B cell (primary cell): ENCODE data around the gene SIRT3. TPM values are rescaled to one million over a fixed set of nuclear protein-coding genes. Genes with fewer than 3 reads are reported as not detected.

ENCODE experiments used
- ATAC-seq: fragments of 200-7000 bp; cut with Tn5 transposase; one replicate; pipeline ENCODE4 v1.10.0; 2021; ENCODE audit warnings: low read depth, mild to moderate bottlenecking, moderate number of reproducible peaks, moderate library complexity
- CTCF ChIA-PET: fragments of 350-600 bp; sonication (Branson Sonifier 250); formaldehyde crosslinking; loops from one replicate; lab custom pipeline; 2021; ENCODE audit warnings: antibody characterized with exemption, inconsistent platforms; lab: Charles Lee
- POLR2A ChIA-PET: fragments of 350-600 bp; sonication (Branson Sonifier 250); formaldehyde crosslinking; loops from one replicate; lab custom pipeline; 2021; ENCODE audit warnings: antibody characterized with exemption; lab: Charles Lee
- DNase-seq: peaks from one replicate; pipeline ENCODE4 v3.0.0; 2013
- H2AFZ ChIP-seq: 2 replicates; pipeline ENCODE4 v1.6.1; 2012; ENCODE audit warnings: mild to moderate bottlenecking, low read depth, low read length; ENCODE audit not compliant: insufficient read depth, poor library complexity, severe bottlenecking
- H3K27ac ChIP-seq, 2 donors: 1 replicate in 1 of 2; 2 replicates in 1 of 2; pipeline ENCODE4 v1.5.1; 2012 to 2013; ENCODE audit warnings: low read length in 2 of 2, mild to moderate bottlenecking in 2 of 2, moderate library complexity in 1 of 2
- H3K27me3 ChIP-seq, 4 experiments: fragments of 200-600 bp in 1 of 4; sonication (generic) in 1 of 4; replicated peaks in 1 of 4; 1 replicate in 2 of 4; 2 replicates in 2 of 4; pipeline versions ENCODE4 v1.6.1 to v1.7.0; 2013 to 2016; ENCODE audit warnings: low read length in 3 of 4, mild to moderate bottlenecking in 2 of 4, mixed read lengths in 1 of 4, moderate library complexity in 1 of 4; ENCODE audit not compliant: insufficient read depth in 4 of 4, control insufficient read depth in 3 of 4; ENCODE audit errors: control extremely low read depth in 1 of 4
- H3K36me3 ChIP-seq, 2 experiments: replicated peaks in 1 of 2; 1 replicate in 1 of 2; 2 replicates in 1 of 2; pipeline versions ENCODE4 v1.6.1 to v1.7.1; 2013; ENCODE audit warnings: low read length in 1 of 2; ENCODE audit not compliant: insufficient read depth in 2 of 2, control insufficient read depth in 1 of 2; ENCODE audit errors: control extremely low read depth in 1 of 2, extremely low read depth in 1 of 2
- H3K4me1 ChIP-seq, 2 donors: fragments of 200-600 bp in 1 of 2; sonication (generic) in 1 of 2; 1 replicate in 1 of 2; 2 replicates in 1 of 2; pipeline versions ENCODE4 v1.5.1 to v1.6.1; 2013 to 2017; ENCODE audit warnings: low read length in 2 of 2; ENCODE audit not compliant: control insufficient read depth in 2 of 2, insufficient read depth in 2 of 2
- H3K4me2 ChIP-seq: replicated peaks from 2 replicates; pipeline ENCODE3; 2012; ENCODE audit warnings: mild to moderate bottlenecking, low read depth, low read length; ENCODE audit not compliant: poor library complexity, severe bottlenecking
- H3K4me3 ChIP-seq, 5 experiments: fragments of 200-600 bp in 1 of 5; sonication (generic) in 1 of 5; 1 replicate in 3 of 5; 2 replicates in 2 of 5; pipeline versions ENCODE4 v1.5.1 to v1.7.0; 2011 to 2016; ENCODE audit warnings: low read length in 4 of 5, mild to moderate bottlenecking in 4 of 5, low read depth in 2 of 5, control low read depth in 1 of 5, moderate library complexity in 1 of 5; ENCODE audit not compliant: insufficient read depth in 1 of 5; ENCODE audit errors: control extremely low read depth in 1 of 5, extremely low read depth in 1 of 5
- H3K79me2 ChIP-seq: fragments of 200-600 bp; sonication (generic); one replicate; pipeline ENCODE4 v1.6.0; 2016; ENCODE audit warnings: low read length; ENCODE audit not compliant: control insufficient read depth, insufficient read depth
- H3K9ac ChIP-seq: fragments of 200-600 bp; sonication (generic); 2 replicates; pipeline ENCODE4 v1.6.1; 2017; ENCODE audit warnings: mild to moderate bottlenecking, low read length, moderate library complexity
- H3K9me3 ChIP-seq, 3 donors: one replicate each; pipeline versions ENCODE4 v1.6.1 to v1.7.1; 2013; ENCODE audit warnings: low read length in 2 of 3; ENCODE audit not compliant: control insufficient read depth in 2 of 3, insufficient read depth in 1 of 3; ENCODE audit errors: control extremely low read depth in 1 of 3
- H4K20me1 ChIP-seq: 2 replicates; pipeline ENCODE4 v1.6.0; 2012; ENCODE audit warnings: mild to moderate bottlenecking, low read length; ENCODE audit not compliant: insufficient read depth, control insufficient read depth, poor library complexity, severe bottlenecking
- H3K27ac Mint-ChIP-seq: one replicate; pipeline ENCODE4 v1.8.0; 2021; ENCODE audit warnings: mixed read lengths
- H3K27me3 Mint-ChIP-seq: one replicate; pipeline ENCODE4 v1.8.0; 2021; ENCODE audit warnings: mixed read lengths
- H3K4me1 Mint-ChIP-seq: one replicate; pipeline ENCODE4 v1.8.0; 2021; ENCODE audit warnings: mixed read lengths
- H3K4me3 Mint-ChIP-seq: one replicate; pipeline ENCODE4 v1.8.0; 2021; ENCODE audit warnings: mixed read lengths
- H3K9me3 Mint-ChIP-seq: one replicate; pipeline ENCODE4 v1.8.0; 2022; ENCODE audit warnings: mixed read lengths; ENCODE audit not compliant: insufficient read depth
- CTCF ChIP-seq: fragments of 200-600 bp; IDR thresholded peaks from one replicate; pipeline ENCODE4 v1.8.0; 2022; ENCODE audit warnings: antibody characterized with exemption, mild to moderate bottlenecking
- EZH2 ChIP-seq: IDR thresholded peaks from 2 replicates; pipeline ENCODE4 v1.6.1; 2012; ENCODE audit warnings: borderline replicate concordance, low read depth, mild to moderate bottlenecking, moderate library complexity, low read length; ENCODE audit not compliant: insufficient read depth, poor library complexity, severe bottlenecking
- WGBS: methylation state at CpG from one replicate; pipeline ENCODE4 v1.1.5; 2013; ENCODE audit warnings: missing lambda C conversion rate; ENCODE audit not compliant: insufficient coverage; 5-methylcytosine and 5-hydroxymethylcytosine counted together
- intact Hi-C: fragments of 100-400 bp; cut with micrococcal nuclease; formaldehyde crosslinking; loops from one replicate; pipeline ENCODE4 v1.10.0; 2022
- polyA plus RNA-seq: library from polyadenylated mRNA; depleted of rRNA; stranded (reverse); fragments of >200 nt; gene quantifications from 2 replicates; pipeline ENCODE4 v1.2.3, GENCODE V29; 2012
- total RNA-seq, 2 donors: library from RNA; stranded (reverse); fragments of 120-200 nt in 1 of 2; gene quantifications; 1 replicate in 1 of 2; 2 replicates in 1 of 2; pipeline versions ENCODE4 v1.2.3 to v1.2.4, GENCODE V29; 2013 to 2022

Gene SIRT3
- total and polyA plus RNA-seq, 2 donors (not counting 1 experiment from before 2014, with no cell fraction given), result 22.9 to 27.9 TPM

GRCh38 chr11:255176-255575, 19.0 kb upstream of the SIRT3 start:
- Mint-ChIP-seq H3K27me3 (no peaks in the 10 kb centered on the region), H3K4me3 (no peak overlapping the region), H3K9me3 (no peaks in the 10 kb centered on the region), H3K27ac (no peak overlapping the region), H3K4me1 (peaks cover 31% of the 10 kb centered on the region)
- Histone ChIP-seq H3K4me2 (no peak overlapping the region), H3K27me3 (no peaks in the 10 kb centered on the region), H3K79me2 (no peaks in the 10 kb centered on the region), H3K9ac (no peak overlapping the region), H2AFZ (no peak overlapping the region), H3K4me1 (peaks cover 17 to 27% of the 10 kb centered on the region in 2 donors), H3K4me3 (no peak overlapping the region), H4K20me1 (no peaks in the 10 kb centered on the region), H3K27ac (no peak overlapping the region), H3K9me3 (no peaks in the 10 kb centered on the region), H3K36me3 (peaks cover 0 to 32% of the 10 kb centered on the region in 2 experiments)
- DNase-seq (no peak), ATAC-seq (no peak)
- CTCF ChIA-PET, result interaction anchor here (1.1 to 2.1 kb wide), 3 partner anchors 14 to 57 kb away, joined by 3 to 4 read pairs (median 3); no protein-coding TSS in a partner anchor
- POLR2A ChIA-PET, result interaction anchor here (1.6 kb wide), 1 partner anchor 99 kb away, joined by 3 read pairs; no protein-coding TSS in a partner anchor
- intact Hi-C loops, result no loop called here
- TF ChIP-seq CTCF (no peak), EZH2 (no peak)
- no CpG with 5 or more reads among the region's 3 CpGs for WGBS

- Histone ChIP-seq H3K27me3 (no peaks in the 10 kb centered on the region), H2AFZ (no peak overlapping the region), H3K36me3 (peaks cover 0 to 44% of the 10 kb centered on the region in 2 experiments), H3K4me2 (no peak overlapping the region), H4K20me1 (no peaks in the 10 kb centered on the region), H3K9me3 (no peaks in the 10 kb centered on the region), H3K79me2 (peaks cover 3% of the 10 kb centered on the region), H3K4me1 (peaks cover 17 to 24% of the 10 kb centered on the region in 2 donors), H3K9ac (no peak overlapping the region), H3K27ac (no peak overlapping the region), H3K4me3 (no peak overlapping the region)
- Mint-ChIP-seq H3K27me3 (no peaks in the 10 kb centered on the region), H3K4me1 (peaks cover 25% of the 10 kb centered on the region), H3K27ac (no peak overlapping the region), H3K9me3 (no peaks in the 10 kb centered on the region), H3K4me3 (no peak overlapping the region)
- no peak for ATAC-seq
- TF ChIP-seq EZH2 (no peak), CTCF (no peak)
- intact Hi-C loops, result no loop called here
- CTCF ChIA-PET, result interaction anchor here (2.1 to 6.2 kb wide), 2 partner anchors 15 to 100 kb away, joined by 4 to 82 read pairs; no protein-coding TSS in a partner anchor
- 98% methylated on average over 4 of the region's 5 CpGs for WGBS
- DNase-seq, result no peak
- POLR2A ChIA-PET, result interaction anchor here (1.6 kb wide), 1 partner anchor 100 kb away, joined by 3 read pairs; no protein-coding TSS in a partner anchor
Measured at GRCh38 chr11:253886-254270, 17.7 kb upstream of the SIRT3 start.
